Measurements from ENCODE around the gene PHACTR2. TPM values are rescaled to one million over a fixed set of nuclear protein-coding genes. Genes with fewer than 3 reads are reported as not detected.

PHACTR2 gene
- total RNA-seq, 1 donor from 2014 or later, result 63.5 TPM

- H3K27me3 Mint-ChIP-seq (ENCODE audit: insufficient read depth), result no peaks in the 10 kb centered on the region
- H3K9me3 Mint-ChIP-seq, result no peaks in the 10 kb centered on the region
- H3K27ac Mint-ChIP-seq, result no peak overlapping the region
- H3K4me3 Mint-ChIP-seq, result no peak overlapping the region
- no peaks in the 10 kb centered on the region for H3K36me3 Mint-ChIP-seq (ENCODE audit: low read depth)
- intact Hi-C loops (cut with micrococcal nuclease), result no loop called here
- no peak for DNase-seq (ENCODE audit: low spot score)
- peaks cover 43% of the 10 kb centered on the region for H3K4me1 Mint-ChIP-seq (ENCODE audit: low read depth)
Observed at GRCh38 chr6:143695130-143695968, 17.6 kb downstream of the PHACTR2 start.

- Mint-ChIP-seq H3K4me3 (no peak overlapping the region), H3K27ac (no peak overlapping the region), H3K36me3 (ENCODE audit: low read depth) (no peaks in the 10 kb centered on the region), H3K27me3 (ENCODE audit: insufficient read depth) (no peaks in the 10 kb centered on the region), H3K9me3 (no peaks in the 10 kb centered on the region), H3K4me1 (ENCODE audit: low read depth) (peaks cover 43% of the 10 kb centered on the region)
- intact Hi-C loops (cut with micrococcal nuclease), result no loop called here
- no peak for DNase-seq (ENCODE audit: low spot score)
Observed at GRCh38 chr6:143695969-143696663, 18.4 kb downstream of the PHACTR2 start.

- intact Hi-C loops (cut with micrococcal nuclease), result no loop called here
Observed at GRCh38 chr6:143696664-143697000, 18.9 kb downstream of the PHACTR2 start.

GRCh38 chr6:143697076-143697800 lies 19.5 kb downstream of the PHACTR2 start:
- H3K4me1 Mint-ChIP-seq (ENCODE audit: low read depth), result peaks cover 33% of the 10 kb centered on the region
- no peaks in the 10 kb centered on the region for H3K36me3 Mint-ChIP-seq (ENCODE audit: low read depth)
- intact Hi-C loops (cut with micrococcal nuclease), result no loop called here
- H3K27me3 Mint-ChIP-seq (ENCODE audit: insufficient read depth), result no peaks in the 10 kb centered on the region
- no peak for DNase-seq (ENCODE audit: low spot score)
- no peak overlapping the region for H3K4me3 Mint-ChIP-seq
- no peaks in the 10 kb centered on the region for H3K9me3 Mint-ChIP-seq
- no peak overlapping the region for H3K27ac Mint-ChIP-seq

More at GRCh38 chr6:143696664-143697000, 18.9 kb downstream of the PHACTR2 start:
- Mint-ChIP-seq H3K27ac (no peak overlapping the region), H3K4me1 (ENCODE audit: low read depth) (peaks cover 39% of the 10 kb centered on the region), H3K27me3 (ENCODE audit: insufficient read depth) (no peaks in the 10 kb centered on the region), H3K36me3 (ENCODE audit: low read depth) (no peaks in the 10 kb centered on the region), H3K9me3 (no peaks in the 10 kb centered on the region), H3K4me3 (no peak overlapping the region)
- DNase-seq (ENCODE audit: low spot score), result no peak

GRCh38 chr6:143698329-143698728 lies 20.6 kb downstream of the PHACTR2 start:
- intact Hi-C loops (cut with micrococcal nuclease), result no loop called here
- Mint-ChIP-seq H3K36me3 (ENCODE audit: low read depth) (no peaks in the 10 kb centered on the region), H3K27me3 (ENCODE audit: insufficient read depth) (no peaks in the 10 kb centered on the region), H3K27ac (no peak overlapping the region), H3K4me1 (ENCODE audit: low read depth) (peaks cover 32% of the 10 kb centered on the region), H3K4me3 (no peak overlapping the region), H3K9me3 (no peaks in the 10 kb centered on the region)
- DNase-seq (ENCODE audit: low spot score), result no peak

GRCh38 chr6:143698759-143699429 lies 21.1 kb downstream of the PHACTR2 start:
- H3K4me3 Mint-ChIP-seq, result no peak overlapping the region
- intact Hi-C loops (cut with micrococcal nuclease), result no loop called here
- no peaks in the 10 kb centered on the region for H3K9me3 Mint-ChIP-seq
- no peaks in the 10 kb centered on the region for H3K36me3 Mint-ChIP-seq (ENCODE audit: low read depth)
- peaks cover 32% of the 10 kb centered on the region for H3K4me1 Mint-ChIP-seq (ENCODE audit: low read depth)
- no peaks in the 10 kb centered on the region for H3K27me3 Mint-ChIP-seq (ENCODE audit: insufficient read depth)
- no peak overlapping the region for H3K27ac Mint-ChIP-seq
- DNase-seq (ENCODE audit: low spot score), result no peak

GRCh38 chr6:143699430-143699825 lies 21.7 kb downstream of the PHACTR2 start:
- no peak overlapping the region for H3K4me3 Mint-ChIP-seq
- no peak overlapping the region for H3K27ac Mint-ChIP-seq
- H3K27me3 Mint-ChIP-seq (ENCODE audit: insufficient read depth), result no peaks in the 10 kb centered on the region
- no peaks in the 10 kb centered on the region for H3K36me3 Mint-ChIP-seq (ENCODE audit: low read depth)
- intact Hi-C loops (cut with micrococcal nuclease), result no loop called here
- no peak for DNase-seq (ENCODE audit: low spot score)
- peaks cover 29% of the 10 kb centered on the region for H3K4me1 Mint-ChIP-seq (ENCODE audit: low read depth)
- no peaks in the 10 kb centered on the region for H3K9me3 Mint-ChIP-seq

- Mint-ChIP-seq H3K4me3 (no peak overlapping the region), H3K9me3 (no peaks in the 10 kb centered on the region)
- intact Hi-C loops (cut with micrococcal nuclease), result no loop called here
Observed at GRCh38 chr6:143700684-143701348, 23.1 kb downstream of the PHACTR2 start.

GRCh38 chr6:143701349-143702234 lies 23.8 kb downstream of the PHACTR2 start:
- intact Hi-C loops (cut with micrococcal nuclease), result no loop called here
- H3K27me3 Mint-ChIP-seq (ENCODE audit: insufficient read depth), result no peaks in the 10 kb centered on the region
- no peak overlapping the region for H3K27ac Mint-ChIP-seq
- H3K4me1 Mint-ChIP-seq (ENCODE audit: low read depth), result peaks cover 10% of the 10 kb centered on the region
- H3K4me3 Mint-ChIP-seq, result no peak overlapping the region
- no peak for DNase-seq (ENCODE audit: low spot score)
- H3K36me3 Mint-ChIP-seq (ENCODE audit: low read depth), result no peaks in the 10 kb centered on the region
- H3K9me3 Mint-ChIP-seq, result no peaks in the 10 kb centered on the region

More at GRCh38 chr6:143700684-143701348, 23.1 kb downstream of the PHACTR2 start:
- H3K4me1 Mint-ChIP-seq (ENCODE audit: low read depth), result peaks cover 18% of the 10 kb centered on the region
- H3K36me3 Mint-ChIP-seq (ENCODE audit: low read depth), result no peaks in the 10 kb centered on the region
- DNase-seq (ENCODE audit: low spot score), result no peak
- H3K27ac Mint-ChIP-seq, result no peak overlapping the region
- no peaks in the 10 kb centered on the region for H3K27me3 Mint-ChIP-seq (ENCODE audit: insufficient read depth)

- Mint-ChIP-seq H3K4me1 (ENCODE audit: low read depth) (no peaks in the 10 kb centered on the region), H3K36me3 (ENCODE audit: low read depth) (peaks cover 3% of the 10 kb centered on the region), H3K27ac (no peak overlapping the region), H3K4me3 (no peak overlapping the region), H3K9me3 (peaks cover 5% of the 10 kb centered on the region), H3K27me3 (ENCODE audit: insufficient read depth) (no peaks in the 10 kb centered on the region)
- no peak for DNase-seq (ENCODE audit: low spot score)
- intact Hi-C loops (cut with micrococcal nuclease), result no loop called here
Observed at GRCh38 chr6:143705569-143705968, 27.8 kb downstream of the PHACTR2 start.

GRCh38 chr6:143707697-143708096 lies 29.9 kb downstream of the PHACTR2 start:
- Mint-ChIP-seq H3K27ac (no peak overlapping the region), H3K9me3 (peaks cover 5% of the 10 kb centered on the region), H3K4me1 (ENCODE audit: low read depth) (no peaks in the 10 kb centered on the region), H3K27me3 (ENCODE audit: insufficient read depth) (no peaks in the 10 kb centered on the region), H3K36me3 (ENCODE audit: low read depth) (peaks cover 3% of the 10 kb centered on the region), H3K4me3 (no peak overlapping the region)
- intact Hi-C loops (cut with micrococcal nuclease), result no loop called here
- no peak for DNase-seq (ENCODE audit: low spot score)

All from activated T-helper 1 cell treated with anti-CD3 and anti-CD28 coated beads, Interleukin-12 subunit alpha, Interleukin-12 subunit beta, Interleukin-2, Interleukin-4 antibody, amounts not matched to agents 30 ng/mL and 10 ng/mL and 1 ng/mL, durations not matched to agents 14 hours and 24 hours and 36 hours (primary cell).